Pancreas (tissue), 10 donors: ENCODE measurements around the gene SMG7. TPM values are rescaled to one million over a fixed set of nuclear protein-coding genes. Genes with fewer than 3 reads are reported as not detected.
"Not testable (repeated sequence)": the region's sequence is repeated elsewhere in the genome, so short reads cannot be mapped to it uniquely, and the experiment has no call there.

Experiments
- ATAC-seq, 4 donors: fragments of 200-7000 bp; cut with Tn5 transposase; one replicate each; pipeline versions ENCODE4 v1.8.0 to v1.9.1; 2020; ENCODE audit warnings: mild to moderate bottlenecking in 4 of 4, moderate library complexity in 4 of 4
- DNase-seq, 6 donors: peaks; one replicate each; pipeline ENCODE4 v3.0.0-alpha.2; 2020
- FAIRE-seq: peaks from 2 replicates; lab custom pipeline; 2012; peaks lifted over from hg19 to GRCh38; lab: Jason Lieb, UNC
- H3K27ac ChIP-seq, 4 donors: fragments of 200-600 bp; sonication (generic); 1 replicate in 3 of 4; 2 replicates in 1 of 4; pipeline versions ENCODE4 v1.5.0 to v1.8.0; 2020
- H3K27me3 ChIP-seq, 4 donors: fragments of 200-600 bp; one replicate each; pipeline ENCODE4 v1.8.0; 2021
- H3K36me3 ChIP-seq, 3 donors: fragments of 200-600 bp; sonication (generic) in 1 of 3; one replicate each; pipeline versions ENCODE4 v1.5.0 to v1.8.0; 2020 to 2021
- H3K4me1 ChIP-seq, 3 donors: fragments of 200-600 bp; one replicate each; pipeline ENCODE4 v1.8.0; 2021
- H3K4me3 ChIP-seq, 4 donors: fragments of 200-600 bp; sonication (generic) in 2 of 4; one replicate each; pipeline versions ENCODE4 v1.5.0 to v1.8.0; 2020 to 2021
- H3K9me3 ChIP-seq, 4 donors: fragments of 200-600 bp; one replicate each; pipeline ENCODE4 v1.8.0; 2021
- WGBS, 2 donors: extraction: QIAGEN DNeasy Blood & Tissue Kit; methylation state at CpG; one replicate each; pipeline ENCODE4 v1.1.7; 2013; 5-methylcytosine and 5-hydroxymethylcytosine counted together
- intact Hi-C, 3 donors: fragments of 100-400 bp; cut with DNase I; formaldehyde crosslinking; loops; one replicate each; pipeline versions ENCODE4 v1.11.1 to v1.14.2; 2022
- polyA plus RNA-seq, 2 donors: library from polyadenylated mRNA; stranded (reverse); fragments of 200-250 nt; gene quantifications; one replicate each; pipeline ENCODE4 v1.2.3, GENCODE V29; 2013
- total RNA-seq, 6 donors: library from RNA; stranded (reverse); fragmentation: NEBNext Ultra II Directional in 4 of 6; extraction: Animal tissue kit (Norgen Biotek cat#: 25700) in 4 of 6; gene quantifications; one replicate each; pipeline versions ENCODE4 v1.2.1 to v1.2.4, GENCODE V29; 2021 to 2023
- TF ChIP-seq, protein P1 (sequence below), 4 donors: fragments of 200-600 bp; sonication (generic) in 3 of 4; IDR thresholded peaks; one replicate each; pipeline versions ENCODE4 v1.5.0 to v1.8.0; 2021; ENCODE audit warnings: antibody characterized with exemption in 4 of 4
- donor health status: healthy with polysubstance abuse.
- donor health status: DM: no; HTN: no; CAD: no; lungs with moderate emphysema.
- donor health status: DM: no; HTN: no; CAD: no.
- donor health status: control.
- donor health status: control.
- donor health status: Bipolar disorder and iron deficiency.
- donor health status: DM: yes; HTN: yes; CAD: no.
- donor health status: DM: no; HTN: no; CAD: no.
- donor health status: DM: no; HTN: no; CAD: no.
- donor health status: DM: yes; HTN: yes; CAD: no.

Gene SMG7, protein sequence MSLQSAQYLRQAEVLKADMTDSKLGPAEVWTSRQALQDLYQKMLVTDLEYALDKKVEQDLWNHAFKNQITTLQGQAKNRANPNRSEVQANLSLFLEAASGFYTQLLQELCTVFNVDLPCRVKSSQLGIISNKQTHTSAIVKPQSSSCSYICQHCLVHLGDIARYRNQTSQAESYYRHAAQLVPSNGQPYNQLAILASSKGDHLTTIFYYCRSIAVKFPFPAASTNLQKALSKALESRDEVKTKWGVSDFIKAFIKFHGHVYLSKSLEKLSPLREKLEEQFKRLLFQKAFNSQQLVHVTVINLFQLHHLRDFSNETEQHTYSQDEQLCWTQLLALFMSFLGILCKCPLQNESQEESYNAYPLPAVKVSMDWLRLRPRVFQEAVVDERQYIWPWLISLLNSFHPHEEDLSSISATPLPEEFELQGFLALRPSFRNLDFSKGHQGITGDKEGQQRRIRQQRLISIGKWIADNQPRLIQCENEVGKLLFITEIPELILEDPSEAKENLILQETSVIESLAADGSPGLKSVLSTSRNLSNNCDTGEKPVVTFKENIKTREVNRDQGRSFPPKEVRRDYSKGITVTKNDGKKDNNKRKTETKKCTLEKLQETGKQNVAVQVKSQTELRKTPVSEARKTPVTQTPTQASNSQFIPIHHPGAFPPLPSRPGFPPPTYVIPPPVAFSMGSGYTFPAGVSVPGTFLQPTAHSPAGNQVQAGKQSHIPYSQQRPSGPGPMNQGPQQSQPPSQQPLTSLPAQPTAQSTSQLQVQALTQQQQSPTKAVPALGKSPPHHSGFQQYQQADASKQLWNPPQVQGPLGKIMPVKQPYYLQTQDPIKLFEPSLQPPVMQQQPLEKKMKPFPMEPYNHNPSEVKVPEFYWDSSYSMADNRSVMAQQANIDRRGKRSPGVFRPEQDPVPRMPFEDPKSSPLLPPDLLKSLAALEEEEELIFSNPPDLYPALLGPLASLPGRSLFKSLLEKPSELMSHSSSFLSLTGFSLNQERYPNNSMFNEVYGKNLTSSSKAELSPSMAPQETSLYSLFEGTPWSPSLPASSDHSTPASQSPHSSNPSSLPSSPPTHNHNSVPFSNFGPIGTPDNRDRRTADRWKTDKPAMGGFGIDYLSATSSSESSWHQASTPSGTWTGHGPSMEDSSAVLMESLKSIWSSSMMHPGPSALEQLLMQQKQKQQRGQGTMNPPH
- total RNA-seq = 10 to 100 TPM; 21.4 to 36.5 (median 24.4) TPM
- polyA plus RNA-seq = 10 to 100 TPM; 11.7 to 19.5 TPM

DNA sequence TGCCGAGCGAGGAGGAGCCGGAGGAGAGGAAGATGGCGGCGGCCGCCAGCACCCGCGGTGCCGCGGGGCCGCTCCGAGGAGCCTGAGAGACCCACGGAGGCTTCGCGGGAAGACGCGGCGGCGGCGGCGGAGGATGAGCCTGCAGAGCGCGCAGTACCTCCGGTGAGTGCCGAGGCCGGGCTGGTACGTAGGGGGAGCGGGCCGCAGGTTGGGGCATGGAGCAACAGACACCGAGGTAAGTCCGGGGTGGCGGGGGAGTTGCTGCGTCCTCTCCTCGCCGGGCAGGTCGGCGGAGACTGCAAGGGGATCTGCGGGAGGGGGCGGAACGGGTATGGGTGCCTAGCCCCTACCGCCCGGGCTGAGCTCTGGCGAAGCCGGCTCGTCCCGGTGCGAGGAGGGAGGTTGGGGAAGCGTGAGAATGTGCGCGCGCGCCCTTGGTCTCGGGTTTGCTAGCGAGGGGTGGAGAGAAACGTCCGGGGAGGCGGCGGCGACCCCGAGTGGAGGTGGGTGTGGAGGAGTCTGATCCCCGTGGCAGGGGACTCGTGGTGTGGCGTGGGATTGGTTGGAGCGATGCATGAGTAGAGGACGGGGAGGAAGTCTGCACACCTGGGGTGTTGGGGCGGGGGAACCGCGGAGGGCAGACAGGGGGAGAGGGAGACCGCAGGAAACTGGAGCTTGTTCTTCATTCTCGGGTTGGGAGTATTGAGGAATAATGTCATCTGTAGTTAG, at the start of gene SMG7:
Gene SMG7 (plus strand): TSS at position 12 of the 729 bp plus-strand sequence. CDS start 122 bp downstream, at position 134.
- Histone ChIP-seq H3K4me3 (peak within 1 kb of the TSS; percentile 79 to 98 (median 88)), H3K4me1 (peaks cover 4 to 31% (median 4%) of the 10 kb centered on the region in 3 donors), H3K27ac (peak within 1 kb of the TSS; percentile 97 to 98 (median 98)), H3K27me3 (no peaks in the 10 kb centered on the region), H3K9me3 (no peaks in the 10 kb centered on the region), H3K36me3 (no peaks in the 10 kb centered on the region)
- peak in 3 of 6 donors; percentile 52 to 77 (median 64) for DNase-seq
- no peak for FAIRE-seq
- TF ChIP-seq, protein P1, sequence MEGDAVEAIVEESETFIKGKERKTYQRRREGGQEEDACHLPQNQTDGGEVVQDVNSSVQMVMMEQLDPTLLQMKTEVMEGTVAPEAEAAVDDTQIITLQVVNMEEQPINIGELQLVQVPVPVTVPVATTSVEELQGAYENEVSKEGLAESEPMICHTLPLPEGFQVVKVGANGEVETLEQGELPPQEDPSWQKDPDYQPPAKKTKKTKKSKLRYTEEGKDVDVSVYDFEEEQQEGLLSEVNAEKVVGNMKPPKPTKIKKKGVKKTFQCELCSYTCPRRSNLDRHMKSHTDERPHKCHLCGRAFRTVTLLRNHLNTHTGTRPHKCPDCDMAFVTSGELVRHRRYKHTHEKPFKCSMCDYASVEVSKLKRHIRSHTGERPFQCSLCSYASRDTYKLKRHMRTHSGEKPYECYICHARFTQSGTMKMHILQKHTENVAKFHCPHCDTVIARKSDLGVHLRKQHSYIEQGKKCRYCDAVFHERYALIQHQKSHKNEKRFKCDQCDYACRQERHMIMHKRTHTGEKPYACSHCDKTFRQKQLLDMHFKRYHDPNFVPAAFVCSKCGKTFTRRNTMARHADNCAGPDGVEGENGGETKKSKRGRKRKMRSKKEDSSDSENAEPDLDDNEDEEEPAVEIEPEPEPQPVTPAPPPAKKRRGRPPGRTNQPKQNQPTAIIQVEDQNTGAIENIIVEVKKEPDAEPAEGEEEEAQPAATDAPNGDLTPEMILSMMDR (IDR thresholded peaks at IDR 0.05) = no peak
- intact Hi-C loops = loop anchor here in 1 of 3 donors (10.0 kb wide), 1 partner anchor 62 kb away; no protein-coding TSS in a partner anchor
- 0 to 1% methylated on average over 65 to 70 of the region's 70 CpGs for WGBS, 2 donors
- peak in 3 of 4 donors; percentile 0 to 1 (median 0) for ATAC-seq

DNA sequence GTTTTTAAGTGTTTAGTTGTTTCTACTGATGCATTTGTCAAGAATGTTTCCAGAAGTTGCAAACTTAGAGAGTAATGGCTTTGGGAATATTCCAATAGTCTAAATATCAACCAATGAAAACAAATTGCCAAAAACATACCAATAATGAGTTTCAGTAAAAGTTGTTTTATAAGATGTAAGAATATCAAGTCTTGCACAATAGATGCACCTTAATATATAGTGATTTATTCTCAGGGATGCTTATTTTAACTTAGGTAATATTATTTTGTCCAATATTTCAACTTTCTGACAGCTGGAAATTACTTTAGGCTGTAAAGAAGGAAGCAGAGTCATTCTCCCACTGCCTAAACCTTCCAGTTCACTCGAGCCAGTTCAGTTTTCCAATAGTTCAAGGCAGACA, 48.8 kb upstream of the SMG7 start:
- ATAC-seq (no peak), FAIRE-seq (no peak), DNase-seq (no peak)
- Histone ChIP-seq H3K4me1 (no peaks in the 10 kb centered on the region), H3K27ac (no peak overlapping the region), H3K4me3 (no peak overlapping the region), H3K27me3 (no peaks in the 10 kb centered on the region), H3K36me3 (no peaks in the 10 kb centered on the region), H3K9me3 (no peaks in the 10 kb centered on the region)
- intact Hi-C loops = no loop called here
- 24 to 26% methylated on average over 1 of the region's 1 CpG for WGBS, 2 donors
- TF ChIP-seq, protein P1 (IDR thresholded peaks at IDR 0.05) = no peak

GRCh38 chr1:183424691-183425090, 47.6 kb upstream of the SMG7 start:
- no peak overlapping the region for H3K4me3 ChIP-seq
- H3K4me1 ChIP-seq = no peaks in the 10 kb centered on the region
- H3K27ac ChIP-seq = no peak overlapping the region
- no peaks in the 10 kb centered on the region for H3K27me3 ChIP-seq
- ATAC-seq = no peak
- intact Hi-C loops = no loop called here
- TF ChIP-seq, protein P1 (IDR thresholded peaks at IDR 0.05) = no peak
- H3K36me3 ChIP-seq = no peaks in the 10 kb centered on the region
- no peak for DNase-seq
- FAIRE-seq = no peak
- H3K9me3 ChIP-seq = no peaks in the 10 kb centered on the region

DNA sequence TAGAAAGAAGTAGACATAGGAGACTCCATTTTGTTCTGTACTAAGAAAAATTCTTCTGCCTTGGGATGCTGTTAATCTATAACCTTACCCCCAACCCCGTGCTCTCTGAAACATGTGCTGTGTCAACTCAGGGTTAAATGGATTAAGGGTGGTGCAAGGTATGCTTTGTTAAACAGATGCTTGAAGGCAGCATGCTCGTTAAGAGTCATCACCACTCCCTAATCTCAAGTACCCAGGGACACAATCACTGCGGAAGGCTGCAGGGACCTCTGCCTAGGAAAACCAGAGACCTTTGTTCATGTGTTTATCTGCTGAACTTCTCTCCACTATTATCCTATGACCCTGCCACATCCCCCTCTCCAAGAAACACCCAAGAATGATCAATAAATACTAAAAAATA, 44.7 kb upstream of the SMG7 start:
- DNase-seq, ATAC-seq, H3K9me3 ChIP-seq, H3K4me3 ChIP-seq, H3K4me1 ChIP-seq, H3K36me3 ChIP-seq, H3K27me3 ChIP-seq, intact Hi-C loops, H3K27ac ChIP-seq, FAIRE-seq: not testable (repeated sequence)
- WGBS, 2 donors = 15 to 33% methylated on average over 2 to 3 of the region's 3 CpGs
